ENCODE data around the gene PAFAH1B1. TPM values are rescaled to one million over a fixed set of nuclear protein-coding genes. Genes with fewer than 3 reads are reported as not detected.
"Not testable (repeated sequence)": the region's sequence is repeated elsewhere in the genome, so short reads cannot be mapped to it uniquely, and the experiment has no call there.

The PAFAH1B1 gene
- total RNA-seq, 2 donors from 2014 or later: 102 to 164 TPM

- no peak for DNase-seq (ENCODE audit: low spot score)
- Histone ChIP-seq H3K27me3 (replicated peaks; ENCODE audit: insufficient read depth) (no peaks in the 10 kb centered on the region), H3K9me3 (no peaks in the 10 kb centered on the region), H3K4me1 (ENCODE audit: control insufficient read depth in 1 of 2, low read depth in 2 of 2) (peaks cover 16 to 40% of the 10 kb centered on the region in 2 donors), H3K36me3 (no peaks in the 10 kb centered on the region), H3K27ac (no peak overlapping the region), H3K4me3 (no peak overlapping the region)
- no peak for TF ChIP-seq CTCF (IDR thresholded peaks at IDR 0.05)
- ATAC-seq (ENCODE audit: insufficient number of reproducible peaks, low FRiP score, low read depth): no peak
Measured at GRCh38 chr17:2615882-2616281, 22.4 kb downstream of the PAFAH1B1 start.

- Histone ChIP-seq H3K4me3 (no peak overlapping the region), H3K36me3 (peaks cover 3% of the 10 kb centered on the region), H3K4me1 (ENCODE audit: control insufficient read depth in 1 of 2, low read depth in 2 of 2) (peaks cover 22 to 57% of the 10 kb centered on the region in 2 donors), H3K27ac (no peak overlapping the region), H3K9me3 (no peaks in the 10 kb centered on the region), H3K27me3 (replicated peaks; ENCODE audit: insufficient read depth) (no peaks in the 10 kb centered on the region)
- no peak for TF ChIP-seq CTCF (IDR thresholded peaks at IDR 0.05)
- DNase-seq (ENCODE audit: low spot score) (no peak), ATAC-seq (ENCODE audit: insufficient number of reproducible peaks, low FRiP score, low read depth) (no peak)
Measured at GRCh38 chr17:2621241-2621640, 27.8 kb downstream of the PAFAH1B1 start.

GRCh38 chr17:2621951-2622405 lies 28.5 kb downstream of the PAFAH1B1 start:
- H3K27me3 ChIP-seq (replicated peaks; ENCODE audit: insufficient read depth); H3K9me3 ChIP-seq; H3K27ac ChIP-seq; H3K4me3 ChIP-seq; H3K36me3 ChIP-seq; ATAC-seq (ENCODE audit: insufficient number of reproducible peaks, low FRiP score, low read depth); DNase-seq (ENCODE audit: low spot score): not testable (repeated sequence)
- peaks cover 22 to 57% of the 10 kb centered on the region in 2 donors for H3K4me1 ChIP-seq (ENCODE audit: control insufficient read depth in 1 of 2, low read depth in 2 of 2)

GRCh38 chr17:2622721-2623301 lies 29.4 kb downstream of the PAFAH1B1 start:
- not testable (repeated sequence) for H3K4me3 ChIP-seq; ATAC-seq (ENCODE audit: insufficient number of reproducible peaks, low FRiP score, low read depth); H3K36me3 ChIP-seq; H3K27ac ChIP-seq; DNase-seq (ENCODE audit: low spot score); H3K9me3 ChIP-seq; H3K27me3 ChIP-seq (replicated peaks; ENCODE audit: insufficient read depth)
- H3K4me1 ChIP-seq (ENCODE audit: control insufficient read depth in 1 of 2, low read depth in 2 of 2): peaks cover 22 to 57% of the 10 kb centered on the region in 2 donors

- H3K4me3 ChIP-seq: no peak overlapping the region
- no peaks in the 10 kb centered on the region for H3K9me3 ChIP-seq
- H3K4me1 ChIP-seq (ENCODE audit: control insufficient read depth in 1 of 2, low read depth in 2 of 2): peaks cover 22 to 55% of the 10 kb centered on the region in 2 donors
- peaks cover 3% of the 10 kb centered on the region for H3K36me3 ChIP-seq
- no peaks in the 10 kb centered on the region for H3K27me3 ChIP-seq (replicated peaks; ENCODE audit: insufficient read depth)
- no peak for DNase-seq (ENCODE audit: low spot score)
- no peak overlapping the region for H3K27ac ChIP-seq
- no peak for ATAC-seq (ENCODE audit: insufficient number of reproducible peaks, low FRiP score, low read depth)
- TF ChIP-seq CTCF (IDR thresholded peaks at IDR 0.05): no peak
Measured at GRCh38 chr17:2624292-2624731, 30.9 kb downstream of the PAFAH1B1 start.

- not testable (repeated sequence) for H3K4me3 ChIP-seq; H3K36me3 ChIP-seq; H3K9me3 ChIP-seq; DNase-seq (ENCODE audit: low spot score); H3K27me3 ChIP-seq (replicated peaks; ENCODE audit: insufficient read depth); ATAC-seq (ENCODE audit: insufficient number of reproducible peaks, low FRiP score, low read depth); H3K27ac ChIP-seq
- H3K4me1 ChIP-seq (ENCODE audit: control insufficient read depth in 1 of 2, low read depth in 2 of 2): peaks cover 30 to 62% of the 10 kb centered on the region in 2 donors
Measured at GRCh38 chr17:2626626-2627219, 33.3 kb downstream of the PAFAH1B1 start.

- H3K36me3 ChIP-seq; DNase-seq (ENCODE audit: low spot score); H3K27me3 ChIP-seq (replicated peaks; ENCODE audit: insufficient read depth); H3K9me3 ChIP-seq; H3K4me3 ChIP-seq; H3K27ac ChIP-seq; ATAC-seq (ENCODE audit: insufficient number of reproducible peaks, low FRiP score, low read depth): not testable (repeated sequence)
- peaks cover 33 to 58% of the 10 kb centered on the region in 2 donors for H3K4me1 ChIP-seq (ENCODE audit: control insufficient read depth in 1 of 2, low read depth in 2 of 2)
Measured at GRCh38 chr17:2628922-2629321, 35.5 kb downstream of the PAFAH1B1 start.
